Measurements from ENCODE around the gene NLK.
"Not testable (repeated sequence)": the region's sequence is repeated elsewhere in the genome, so short reads cannot be mapped to it uniquely, and the experiment has no call there.

The NLK gene

GRCh38 chr17:28230011-28230410 lies 187.5 kb downstream of the NLK start:
- TF ChIP-seq MAX (IDR thresholded peaks at IDR 0.05; ENCODE audit: low read depth, low read length) = no peak
- TF ChIP-seq POLR2A (IDR thresholded peaks at IDR 0.05; ENCODE audit: extremely low read depth, insufficient read length) = no peak
- no peak for TF ChIP-seq MYC (IDR thresholded peaks at IDR 0.05; ENCODE audit: low read depth, low read length)
- TF ChIP-seq CTCF (IDR thresholded peaks at IDR 0.05; ENCODE audit: low read depth, low read length) = no peak
- no peak for DNase-seq (ENCODE audit: low read depth)
- no peak overlapping the region for H3K4me3 ChIP-seq (ENCODE audit: low read depth, low read length)

- H3K4me3 ChIP-seq (ENCODE audit: low read depth, low read length); DNase-seq (ENCODE audit: low read depth): not testable (repeated sequence)
Observed at GRCh38 chr17:28230607-28231006, 188.1 kb downstream of the NLK start.

GRCh38 chr17:28231624-28232023 lies 189.1 kb downstream of the NLK start:
- DNase-seq (ENCODE audit: low read depth); H3K4me3 ChIP-seq (ENCODE audit: low read depth, low read length): not testable (repeated sequence)

- not testable (repeated sequence) for DNase-seq (ENCODE audit: low read depth); H3K4me3 ChIP-seq (ENCODE audit: low read depth, low read length)
- TF ChIP-seq CTCF (IDR thresholded peaks at IDR 0.05; ENCODE audit: low read depth, low read length) = peak; percentile 9
Observed at GRCh38 chr17:28232966-28233870, 190.7 kb downstream of the NLK start.

GRCh38 chr17:28233872-28234856 lies 191.7 kb downstream of the NLK start:
- DNase-seq (ENCODE audit: low read depth); H3K4me3 ChIP-seq (ENCODE audit: low read depth, low read length): not testable (repeated sequence)

- not testable (repeated sequence) for DNase-seq (ENCODE audit: low read depth); H3K4me3 ChIP-seq (ENCODE audit: low read depth, low read length)
Observed at GRCh38 chr17:28235066-28235700, 192.7 kb downstream of the NLK start.

- not testable (repeated sequence) for DNase-seq (ENCODE audit: low read depth); H3K4me3 ChIP-seq (ENCODE audit: low read depth, low read length)
Observed at GRCh38 chr17:28236033-28236653, 193.7 kb downstream of the NLK start.

- H3K4me3 ChIP-seq (ENCODE audit: low read depth, low read length); DNase-seq (ENCODE audit: low read depth): not testable (repeated sequence)
Observed at GRCh38 chr17:28238547-28239270, 196.2 kb downstream of the NLK start.

- TF ChIP-seq MYC (IDR thresholded peaks at IDR 0.05; ENCODE audit: low read depth, low read length) = no peak
- TF ChIP-seq MAX (IDR thresholded peaks at IDR 0.05; ENCODE audit: low read depth, low read length) = no peak
- TF ChIP-seq POLR2A (IDR thresholded peaks at IDR 0.05; ENCODE audit: extremely low read depth, insufficient read length) = no peak
- TF ChIP-seq CTCF (IDR thresholded peaks at IDR 0.05; ENCODE audit: low read depth, low read length) = no peak
- DNase-seq (ENCODE audit: low read depth) = no peak
Observed at GRCh38 chr17:28239271-28239624, 196.8 kb downstream of the NLK start.

More at GRCh38 chr17:28239271-28239624, 196.8 kb downstream of the NLK start:
- no peak overlapping the region for H3K4me3 ChIP-seq (ENCODE audit: low read depth, low read length)
